K562 (cell line): Measurements from ENCODE around the gene STAT6. TPM values are rescaled to one million over a fixed set of nuclear protein-coding genes. Genes with fewer than 3 reads are reported as not detected.
A peak's percentile ranks its signal among the peaks of the same experiment; 100 is the strongest.

Experiments used
- ELF2 ChIP-seq: fragments of 250-450 bp; sonication (Bioruptor Pico); IDR thresholded peaks from 2 replicates; pipeline ENCODE4 v1.5.0; 2021; ENCODE audit warnings: mild to moderate bottlenecking
- GABPB2 ChIP-seq: fragments of 250-450 bp; sonication (Bioruptor Pico); conservative IDR thresholded peaks from 2 replicates; pipeline ENCODE4 v1.5.1; 2021; ENCODE audit warnings: mild to moderate bottlenecking
- KAT7 ChIP-seq: sonication (generic); formaldehyde crosslinking; IDR thresholded peaks from 2 replicates; pipeline ENCODE4 v1.8.0; 2022; ENCODE audit warnings: missing genetic modification reagents, mild to moderate bottlenecking, borderline replicate concordance
- L3MBTL2 ChIP-seq: fragments of 450-650 bp; IDR thresholded peaks from 2 replicates; pipeline ENCODE4 v1.6.1; 2016; ENCODE audit warnings: mild to moderate bottlenecking, moderate library complexity
- MAX ChIP-seq: sonication (generic); formaldehyde crosslinking; IDR thresholded peaks from 2 replicates; pipeline ENCODE4 v1.9.0; 2022; ENCODE audit warnings: mild to moderate bottlenecking, missing genetic modification reagents
- MITF ChIP-seq: IDR thresholded peaks from 2 replicates; pipeline ENCODE4 v1.6.1; 2014; ENCODE audit warnings: antibody characterized with exemption
- NR3C1 ChIP-seq: sonication (generic); formaldehyde crosslinking; IDR thresholded peaks from 2 replicates; pipeline ENCODE4 v1.8.1; 2022; ENCODE audit warnings: missing genetic modification reagents
- PHF8 ChIP-seq: fragments of 200-600 bp; sonication (generic); IDR thresholded peaks from 2 replicates; pipeline ENCODE4 v1.6.1; 2012; ENCODE audit warnings: mixed run types, mild to moderate bottlenecking, inconsistent platforms, low read length, moderate library complexity, borderline replicate concordance
- POLR2G ChIP-seq: fragments of 200-400 bp; formaldehyde crosslinking; IDR thresholded peaks from 2 replicates; pipeline ENCODE4 v1.6.1; 2017; ENCODE audit warnings: low read depth, mild to moderate bottlenecking, antibody characterized with exemption, low read length, moderate library complexity
- POLR2H ChIP-seq: IDR thresholded peaks from 2 replicates; pipeline ENCODE4 v1.6.1; 2016; ENCODE audit warnings: missing genetic modification characterization, low read depth, mild to moderate bottlenecking, control low read depth, missing compliant biosample characterization, moderate library complexity
- SOX6 ChIP-seq: fragments of 450-650 bp; IDR thresholded peaks from 2 replicates; pipeline ENCODE4 v1.6.1; 2014; ENCODE audit warnings: mild to moderate bottlenecking
- SP1 ChIP-seq: sonication (generic); formaldehyde crosslinking; IDR thresholded peaks from 2 replicates; pipeline ENCODE4 v1.8.1; 2022; ENCODE audit warnings: mild to moderate bottlenecking, missing genetic modification reagents
- TAF1 ChIP-seq: IDR thresholded peaks from 2 replicates; pipeline ENCODE4 v1.6.1; 2011; ENCODE audit warnings: mild to moderate bottlenecking, low read length, moderate library complexity; ENCODE audit not compliant: insufficient read depth, control insufficient read depth, severe bottlenecking; ENCODE audit errors: extremely low read depth
- WHSC1 ChIP-seq: IDR thresholded peaks from one replicate; pipeline ENCODE4 v1.6.1; 2012; ENCODE audit warnings: low read length, control low read depth, inconsistent platforms
- YBX1 ChIP-seq: fragments of 450-650 bp; IDR thresholded peaks from 2 replicates; pipeline ENCODE4 v1.7.1; 2016; ENCODE audit warnings: mild to moderate bottlenecking
- ZNF212 ChIP-seq: fragments of 450-650 bp; formaldehyde crosslinking; IDR thresholded peaks from 2 replicates; pipeline ENCODE4 v1.4.0; 2020; ENCODE audit warnings: mild to moderate bottlenecking
- ZNF224 ChIP-seq: sonication (generic); formaldehyde crosslinking; IDR thresholded peaks from 2 replicates; pipeline ENCODE4 v1.8.0; 2022; ENCODE audit warnings: mild to moderate bottlenecking, missing genetic modification reagents
- ZNF407 ChIP-seq: fragments of 450-650 bp; IDR thresholded peaks from 2 replicates; pipeline ENCODE4 v1.6.1; 2016; ENCODE audit warnings: low read depth
- ZNF76 ChIP-seq: fragments of 250-450 bp; sonication (Bioruptor Pico); IDR thresholded peaks from 2 replicates; pipeline ENCODE4 v1.4.0; 2020; ENCODE audit warnings: mild to moderate bottlenecking, moderate library complexity, borderline replicate concordance
- polyA plus RNA-seq, 8 experiments: library from polyadenylated mRNA; depleted of rRNA in 4 of 8; stranded (reverse) in 5 of 8; unstranded in 3 of 8; fragments of >200 nt; fragmentation: Nextera tagmentation in 2 of 8; fragmentation: Illumina TruSeq in 1 of 8; extraction: Ambion mirVana in 2 of 8; extraction: Trizol in 1 of 8; gene quantifications; 2 replicates each; pipeline versions ENCODE4 v1.2.1 to v1.2.3, GENCODE V29; 2011 to 2014; ENCODE audit warnings: inconsistent platforms in 1 of 8, missing spikeins in 1 of 8
- total RNA-seq, 7 experiments: library from RNA; depleted of rRNA in 6 of 7; stranded (reverse); fragments of >200 nt in 6 of 7; fragmentation: Illumina TruSeq in 2 of 7; extraction: Trizol in 2 of 7; gene quantifications; 2 replicates each; pipeline versions ENCODE4 v1.2.1 to v1.2.3, GENCODE V29; 2011 to 2021; ENCODE audit warnings: low replicate concordance in 1 of 7

Gene STAT6
- total and polyA plus RNA-seq, 9 of the 15 experiments (the other 6 are each of a cell fraction or from before 2014, with no cell fraction given): 2.4 to 49.5 (median 26.5) TPM

GRCh38 chr12:57111031-57111734, at the start of gene STAT6 (continued):
- no peak for TF ChIP-seq YBX1
- TF ChIP-seq POLR2G: peak; percentile 56
- TF ChIP-seq MITF: no peak
- peak; percentile 74; the same call in 1 of the 2 replicates for TF ChIP-seq KAT7 (CRISPR knock-in tag)
- TF ChIP-seq ZNF212 (CRISPR knock-in tag): no peak
- peak; percentile 49; the same call in 1 of the 2 replicates for TF ChIP-seq PHF8
- TF ChIP-seq POLR2H: peak; percentile 24; the same call in 1 of the 2 replicates
- no peak for TF ChIP-seq NR3C1
- TF ChIP-seq MAX: no peak
- TF ChIP-seq SOX6: no peak
- TF ChIP-seq GABPB2 (CRISPR knock-in tag): no peak
- TF ChIP-seq WHSC1: no peak
- peak; percentile 17; the same call in 1 of the 2 replicates for TF ChIP-seq SP1
- peak; percentile 59 for TF ChIP-seq TAF1
- TF ChIP-seq L3MBTL2: peak; percentile 42; the same call in 1 of the 2 replicates
- TF ChIP-seq ZNF224: 0 out of 2 replicates have a peak, but pooled peaks have one; percentile 47
- TF ChIP-seq ZNF407: no peak; the same call in 1 of the 2 replicates
- peak; percentile 79 for TF ChIP-seq ELF2 (CRISPR knock-in tag)
- TF ChIP-seq ZNF76: no peak
